HG02884 (cell line): ENCODE measurements around the gene PODN.

ENCODE experiments used
- ATAC-seq: cut with Tn5 transposase; IDR thresholded peaks from one replicate; pipeline ENCODE4 v1.9.1; 2021; ENCODE audit warnings: mild to moderate bottlenecking, moderate library complexity; ENCODE audit not compliant: unreplicated experiment

The PODN gene

GRCh38 chr1:53061859-53062707 is at the start of gene PODN:
PODN (plus strand) TSS chr1:53062213; CDS start chr1:53069856, 7,643 bp downstream.
- no peak for ATAC-seq

DNA sequence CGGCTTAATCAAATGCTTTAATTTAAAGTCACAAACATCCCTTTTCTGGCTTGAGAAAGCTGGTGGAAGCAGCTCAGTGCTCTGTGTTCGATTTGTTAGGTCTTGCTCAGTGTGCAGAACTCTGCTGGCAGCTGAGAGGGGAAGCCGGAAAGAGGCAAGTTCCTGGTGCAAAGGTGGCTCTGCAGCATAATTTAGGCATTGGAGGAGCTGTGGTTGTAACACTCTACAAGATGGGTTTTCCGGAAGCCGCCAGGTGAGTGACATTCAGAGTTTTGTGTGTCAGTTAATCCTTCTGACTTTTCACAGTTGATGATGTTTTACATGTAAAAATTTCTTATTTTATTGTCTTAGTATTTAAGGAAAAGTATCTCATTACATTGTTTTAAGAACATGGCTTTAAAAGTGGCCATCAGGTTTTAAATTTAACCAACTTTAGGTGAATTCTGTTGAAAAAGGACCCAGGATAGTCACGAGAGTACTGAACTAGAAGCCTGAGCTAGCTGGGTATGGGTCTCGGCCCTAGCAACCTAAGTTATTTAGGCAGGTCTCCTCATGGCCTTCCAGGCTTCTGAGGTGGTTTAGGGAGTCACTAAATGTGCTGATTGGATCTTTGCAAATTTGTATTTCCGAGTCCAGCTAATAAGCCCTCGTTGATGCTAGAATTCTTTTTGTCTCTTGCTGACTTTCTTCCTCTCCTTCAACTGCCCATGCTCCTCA is 47.1 kb upstream of the PODN start:
- ATAC-seq = no peak

DNA sequence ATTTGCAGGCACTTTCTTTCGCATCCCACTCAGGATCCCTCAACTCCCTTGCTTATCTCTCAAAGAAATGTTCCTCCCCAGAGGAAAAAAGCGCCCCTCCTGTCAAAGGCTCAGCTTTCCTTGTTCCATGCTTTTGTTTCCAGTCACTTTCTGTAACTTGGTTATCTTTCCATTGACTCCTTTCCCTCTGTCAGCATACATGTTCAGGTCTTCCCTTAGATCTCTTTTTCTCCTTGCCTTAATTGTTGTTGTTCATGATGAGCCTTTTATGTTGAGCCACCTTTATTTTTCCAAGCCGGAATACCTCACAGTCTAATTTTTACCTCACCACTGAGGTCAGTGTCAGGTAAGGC is 46.5 kb upstream of the PODN start:
- no peak for ATAC-seq

DNA sequence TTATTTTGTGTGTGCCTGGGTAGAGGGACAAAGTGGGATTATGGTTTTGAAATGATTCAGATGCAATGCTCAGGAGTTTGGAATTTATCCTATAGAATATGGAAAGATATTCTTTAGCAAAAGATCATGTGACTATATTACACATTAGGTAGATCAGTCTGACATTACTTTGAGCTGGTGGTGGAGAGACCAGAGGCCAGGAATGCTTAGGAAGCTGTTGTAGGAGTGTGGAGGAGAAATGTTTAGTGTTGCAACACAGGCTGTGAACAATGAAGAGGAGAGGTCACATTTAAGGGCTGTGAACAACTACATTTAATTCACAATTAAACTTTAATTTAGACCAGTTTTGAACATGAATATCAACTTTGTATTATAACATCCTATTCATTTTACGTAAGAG is 45.3 kb upstream of the PODN start:
- ATAC-seq = no peak

GRCh38 chr1:53020588-53020987 is 41.4 kb upstream of the PODN start:
- no peak for ATAC-seq

DNA sequence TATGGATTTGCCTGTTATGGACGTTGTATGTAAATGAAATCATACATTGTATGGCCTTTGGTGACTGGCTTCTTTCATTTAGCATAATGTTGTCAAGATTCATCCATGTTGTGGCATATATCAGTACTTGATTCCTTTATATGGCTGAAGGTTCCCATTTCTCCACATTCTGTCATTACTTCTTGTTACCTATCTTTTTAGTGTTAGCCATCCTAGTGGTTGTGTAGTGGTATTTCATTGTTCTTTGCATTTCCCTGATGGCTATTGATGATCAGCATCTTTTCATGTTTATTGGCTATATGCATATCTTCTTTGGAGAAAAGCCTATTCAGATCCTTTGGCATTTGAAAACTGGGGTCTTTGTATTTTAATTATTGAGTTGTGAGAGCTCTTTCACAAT is 39.8 kb upstream of the PODN start:
- ATAC-seq = no peak

GRCh38 chr1:53023546-53023945 is 38.5 kb upstream of the PODN start:
- ATAC-seq = no peak

GRCh38 chr1:53024117-53024516 is 37.9 kb upstream of the PODN start:
- no peak for ATAC-seq

DNA sequence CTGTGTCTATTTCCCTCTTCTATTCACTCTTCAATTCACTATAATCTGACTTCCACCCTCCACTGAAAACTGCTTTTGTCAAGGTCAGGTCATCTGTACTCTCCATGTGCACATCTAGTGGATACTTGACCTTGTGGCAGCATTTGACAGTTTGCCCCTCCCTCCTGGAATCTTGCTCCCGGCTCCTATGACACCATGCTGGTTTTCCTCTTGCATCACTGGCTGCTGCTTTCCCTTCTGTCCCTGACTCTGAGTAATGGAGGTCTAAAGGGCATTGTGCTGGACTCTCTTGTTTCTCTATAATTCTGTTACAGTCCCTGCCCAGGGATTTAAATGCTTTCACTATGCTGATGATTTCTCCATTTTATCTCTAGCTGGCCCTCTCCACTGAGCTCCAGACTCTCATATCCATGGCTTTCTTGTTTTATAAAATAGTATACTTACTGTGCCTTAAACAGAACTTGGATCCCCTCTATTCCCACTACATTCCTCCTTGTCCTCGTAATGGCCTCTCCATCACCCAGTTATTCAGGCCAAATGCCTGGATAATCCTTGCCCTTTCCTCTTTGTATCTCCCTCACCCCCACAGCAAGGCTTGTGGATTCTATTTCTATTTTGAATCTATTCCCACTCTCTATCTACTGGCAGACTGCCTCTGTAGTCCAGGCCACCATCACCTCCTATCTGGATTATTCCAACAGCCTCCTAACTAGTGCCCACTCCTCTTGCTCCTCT is 36.8 kb upstream of the PODN start:
- ATAC-seq = no peak

GRCh38 chr1:53025769-53026112 is 36.3 kb upstream of the PODN start:
- ATAC-seq = no peak

- ATAC-seq = no peak
Measured at GRCh38 chr1:53026254-53026653, 35.8 kb upstream of the PODN start.

DNA sequence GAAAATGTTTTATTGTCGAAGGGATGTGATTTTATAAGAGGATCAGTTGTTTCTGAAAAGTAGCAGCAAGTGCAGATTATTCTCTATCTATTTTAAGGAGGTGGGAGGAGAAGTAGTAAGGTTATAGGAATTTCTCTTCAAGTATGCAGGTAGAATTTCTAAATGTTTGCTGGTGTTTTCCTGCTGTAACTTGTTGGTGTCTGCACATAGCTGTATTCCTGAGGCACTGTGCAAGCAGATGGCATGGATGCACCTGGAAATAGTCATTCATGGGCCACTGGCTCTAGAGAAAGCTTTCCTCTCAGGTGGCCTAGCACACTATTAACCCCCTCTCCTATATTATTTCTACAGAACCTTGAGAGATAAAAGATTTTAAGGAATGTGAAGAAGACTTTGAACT is 30.3 kb upstream of the PODN start:
- no peak for ATAC-seq

DNA sequence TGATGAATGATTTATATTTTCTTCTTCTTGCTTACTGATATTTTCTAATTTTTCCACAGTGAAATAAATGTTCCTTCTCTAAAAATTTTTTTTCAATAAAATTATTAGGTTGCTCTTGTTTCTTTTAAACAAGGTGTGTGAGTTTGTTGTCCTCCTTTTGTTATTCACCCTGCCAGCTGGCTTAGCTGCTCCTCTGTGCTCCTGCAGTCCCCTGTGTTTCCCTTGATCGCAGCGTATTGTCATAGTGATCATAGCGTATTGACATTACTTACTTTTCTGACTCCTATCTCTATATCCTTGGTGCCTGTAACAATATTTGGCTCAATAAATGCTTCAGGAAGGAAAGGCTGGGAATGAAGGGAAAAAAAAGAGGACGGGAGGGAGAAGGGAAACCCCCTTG is 24.9 kb upstream of the PODN start:
- ATAC-seq = no peak

DNA sequence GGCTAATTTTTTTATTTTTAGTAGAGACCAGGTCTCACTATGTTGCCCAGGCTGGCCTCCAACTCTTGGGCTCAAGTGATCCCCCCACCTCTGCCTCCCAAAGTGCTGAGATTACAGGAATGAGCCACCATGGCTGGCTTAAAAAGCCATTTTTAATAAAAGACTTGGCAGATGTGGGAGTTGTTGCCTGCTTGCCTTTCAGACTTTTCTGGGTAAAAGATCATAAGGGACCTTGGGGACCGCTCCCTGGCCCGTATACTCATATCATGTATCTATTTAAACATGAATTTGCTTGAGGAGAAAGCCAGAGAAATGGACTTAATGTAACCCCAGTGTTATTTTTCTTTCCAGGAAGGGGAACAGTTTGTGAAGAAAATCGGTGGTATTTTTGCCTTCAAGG is 23.4 kb upstream of the PODN start:
- ATAC-seq = no peak

GRCh38 chr1:53043271-53043670 is 18.7 kb upstream of the PODN start:
- ATAC-seq = no peak

DNA sequence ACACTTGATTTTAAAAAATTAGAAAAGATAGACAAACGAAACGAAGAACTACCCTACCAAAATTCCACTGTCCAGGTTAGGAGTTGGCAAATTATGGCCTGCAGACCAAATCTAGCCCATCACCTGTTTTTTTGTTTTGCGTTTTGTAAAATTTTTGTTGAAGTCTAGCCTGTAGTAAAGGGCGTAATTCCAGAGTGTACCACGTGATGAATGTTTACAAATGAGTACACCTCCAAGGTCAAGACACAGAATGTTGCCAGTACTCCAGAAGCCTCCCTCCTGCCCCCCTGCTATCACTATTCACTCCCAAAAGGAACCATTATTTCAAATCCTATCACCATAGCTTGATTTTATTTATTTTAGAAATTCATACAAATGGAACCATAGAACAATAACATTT is 17.1 kb upstream of the PODN start:
- ATAC-seq = no peak

- ATAC-seq = no peak
Measured at GRCh38 chr1:53046930-53047329, 15.1 kb upstream of the PODN start.

DNA sequence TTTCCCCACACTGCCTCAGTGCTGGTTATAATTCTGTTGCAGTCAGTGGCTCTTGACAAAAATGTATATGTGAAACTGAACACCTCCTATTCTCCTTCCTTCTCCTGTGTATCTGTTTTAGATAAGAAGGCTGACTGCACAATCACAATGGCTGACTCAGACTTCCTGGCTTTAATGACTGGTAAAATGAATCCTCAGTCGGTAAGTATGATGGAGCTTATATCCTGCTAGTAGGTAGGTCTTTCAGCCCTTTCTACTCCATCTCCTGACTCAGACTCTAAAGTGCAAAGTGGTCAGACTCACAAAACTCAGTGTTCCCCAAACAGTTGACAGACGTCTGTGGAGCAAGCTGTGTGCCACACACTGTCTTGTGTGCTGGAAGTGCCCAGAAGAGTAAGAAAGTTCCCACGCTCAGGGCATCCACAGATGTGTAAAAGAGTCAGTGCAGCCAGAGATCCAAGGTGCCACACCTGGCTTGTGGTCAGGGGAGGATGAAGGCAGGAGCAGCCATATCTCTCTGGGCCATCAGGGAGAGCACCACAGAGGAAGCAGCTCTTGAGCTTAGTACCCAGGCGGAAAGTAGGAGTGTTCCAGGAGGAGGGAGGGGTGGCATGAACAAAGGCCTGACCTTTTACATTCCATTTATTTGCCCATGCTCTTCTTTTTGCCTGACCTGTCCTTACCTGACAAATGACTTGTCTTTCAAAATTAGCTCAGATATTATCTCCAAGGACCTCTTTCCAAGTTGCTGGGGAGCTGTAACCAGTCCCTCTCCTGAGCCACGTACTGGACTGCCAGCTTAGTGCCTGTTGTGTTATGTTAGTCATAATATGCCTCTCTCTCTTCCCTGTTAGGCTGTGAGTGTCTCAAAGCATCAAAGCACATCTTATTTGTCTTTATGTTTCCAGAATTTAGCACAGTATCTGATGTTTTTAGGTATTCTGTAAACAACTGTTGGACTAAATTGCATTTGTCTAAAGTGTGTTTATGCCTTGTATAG is 14.0 kb upstream of the PODN start:
- ATAC-seq = no peak

GRCh38 chr1:53048960-53049573 is 12.9 kb upstream of the PODN start:
- no peak for ATAC-seq

DNA sequence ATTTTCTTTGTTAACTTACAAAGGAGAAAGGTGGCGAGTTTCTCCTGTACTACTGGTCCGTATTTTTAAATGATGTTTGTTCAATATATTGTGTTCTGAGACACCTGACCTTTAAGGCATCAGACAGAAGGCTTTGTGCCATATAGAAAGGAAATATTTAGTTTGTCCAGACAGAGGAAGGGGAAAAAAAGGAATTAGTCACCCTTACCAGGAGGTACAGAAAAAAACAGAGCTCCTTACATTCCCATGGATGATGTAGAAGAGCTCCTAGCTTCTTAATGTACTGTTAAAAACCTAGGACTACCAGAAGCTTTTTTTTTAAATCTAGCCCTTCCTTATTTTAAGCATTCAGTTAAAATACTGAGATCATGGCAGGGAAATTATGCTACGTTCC is 12.4 kb upstream of the PODN start:
- no peak for ATAC-seq
